Eye (tissue), 1 donor: ENCODE data around the gene AMPD3.

Source experiments
- DNase-seq: peaks from one replicate; pipeline ENCODE4 v3.0.0-alpha.2; 2015

The AMPD3 gene

GRCh38 chr11:10505278-10506007, 50.4 kb downstream of the AMPD3 start:
- no peak for DNase-seq

- DNase-seq = no peak
Observed at GRCh38 chr11:10506008-10506370, 50.9 kb downstream of the AMPD3 start.

- DNase-seq = peak; percentile 81
Observed at GRCh38 chr11:10511181-10511621, 56.1 kb downstream of the AMPD3 start.

GRCh38 chr11:10514202-10514601, 59.1 kb downstream of the AMPD3 start:
- no peak for DNase-seq

- DNase-seq = no peak
Observed at GRCh38 chr11:10514709-10515108, 59.6 kb downstream of the AMPD3 start.

- DNase-seq = no peak
Observed at GRCh38 chr11:10515418-10515817, 60.4 kb downstream of the AMPD3 start.

- DNase-seq = no peak
Observed at GRCh38 chr11:10518123-10518522, 63.1 kb downstream of the AMPD3 start.

- DNase-seq = no peak
Observed at GRCh38 chr11:10518891-10519290, 63.8 kb downstream of the AMPD3 start.

GRCh38 chr11:10519630-10520029, 64.6 kb downstream of the AMPD3 start:
- no peak for DNase-seq

GRCh38 chr11:10520562-10520961, 65.5 kb downstream of the AMPD3 start:
- DNase-seq = no peak

GRCh38 chr11:10522276-10522675, 67.2 kb downstream of the AMPD3 start:
- no peak for DNase-seq

- DNase-seq = no peak
Observed at GRCh38 chr11:10522921-10523320, 67.9 kb downstream of the AMPD3 start.

- DNase-seq = no peak
Observed at GRCh38 chr11:10524471-10524870, 69.4 kb downstream of the AMPD3 start.

GRCh38 chr11:10526974-10527918, 72.2 kb downstream of the AMPD3 start:
- no peak for DNase-seq

- DNase-seq = no peak
Observed at GRCh38 chr11:10528121-10528520, 73.1 kb downstream of the AMPD3 start.

- DNase-seq = no peak
Observed at GRCh38 chr11:10529279-10529678, 74.2 kb downstream of the AMPD3 start.

- no peak for DNase-seq
Observed at GRCh38 chr11:10532526-10532925, 77.5 kb downstream of the AMPD3 start.

GRCh38 chr11:10533323-10533722, 78.3 kb downstream of the AMPD3 start:
- no peak for DNase-seq

- no peak for DNase-seq
Observed at GRCh38 chr11:10534316-10534715, 79.3 kb downstream of the AMPD3 start.

GRCh38 chr11:10537600-10537999, 82.5 kb downstream of the AMPD3 start:
- DNase-seq = no peak

GRCh38 chr11:10538924-10539323, 83.9 kb downstream of the AMPD3 start:
- no peak for DNase-seq

GRCh38 chr11:10539339-10539738, 84.3 kb downstream of the AMPD3 start:
- DNase-seq = no peak

GRCh38 chr11:10540546-10540914, 85.5 kb downstream of the AMPD3 start:
- DNase-seq = no peak

- DNase-seq = peak; percentile 98
Observed at GRCh38 chr11:10540915-10541560, 86.0 kb downstream of the AMPD3 start, which contains the start of gene RNF141. RNF141 (minus strand) TSS chr11:10541187; CDS start chr11:10534158, 7,029 bp downstream.
